SK-N-SH treated with all-trans-retinoic acid at 6 μM for 48 hours (cell line): ENCODE measurements around the gene TMEM219.

Source experiments
- BACH2 ChIP-seq: fragments of 250-450 bp; sonication (Bioruptor Pico); IDR thresholded peaks from 2 replicates; pipeline ENCODE4 v1.9.0; 2021; ENCODE audit warnings: mild to moderate bottlenecking, borderline replicate concordance
- GLIS3 ChIP-seq: fragments of 250-450 bp; sonication (Bioruptor Pico); IDR thresholded peaks from 2 replicates; pipeline ENCODE4 v1.5.0; 2020; ENCODE audit warnings: mild to moderate bottlenecking, moderate library complexity
- ISL1 ChIP-seq: fragments of 250-450 bp; sonication (Bioruptor Pico); IDR thresholded peaks from 2 replicates; pipeline ENCODE4 v2.1.2; 2022; ENCODE audit warnings: mild to moderate bottlenecking, moderate library complexity
- SNAI2 ChIP-seq: fragments of 250-450 bp; sonication (Bioruptor Pico); IDR thresholded peaks from 2 replicates; pipeline ENCODE4 v1.5.0; 2020; ENCODE audit warnings: mild to moderate bottlenecking, moderate library complexity
- TSHZ2 ChIP-seq: fragments of 250-450 bp; sonication (Bioruptor Pico); IDR thresholded peaks from 2 replicates; pipeline ENCODE4 v1.5.0; 2020; ENCODE audit warnings: mild to moderate bottlenecking, moderate library complexity

- TF ChIP-seq TSHZ2 (CRISPR knock-in tag): no peak
- TF ChIP-seq GLIS3 (CRISPR knock-in tag): no peak
- TF ChIP-seq SNAI2 (CRISPR knock-in tag): no peak
- no peak for TF ChIP-seq BACH2 (CRISPR knock-in tag)
- no peak for TF ChIP-seq ISL1
Observed at GRCh38 chr16:29972500-29972899, 10.6 kb downstream of the TMEM219 start.
